GM18499 (cell line): ENCODE data around the gene MYCBP2.

Experiments
- ATAC-seq: cut with Tn5 transposase; IDR thresholded peaks from one replicate; pipeline ENCODE4 v1.9.1; 2021; ENCODE audit warnings: moderate number of reproducible peaks; ENCODE audit not compliant: insufficient read depth, unreplicated experiment

Gene MYCBP2

GRCh38 chr13:77124423-77124822, 202.5 kb downstream of the MYCBP2 start:
- no peak for ATAC-seq

- no peak for ATAC-seq
These were observed 208.8 kb downstream of the MYCBP2 start for GRCh38 chr13:77118134-77118533.

- no peak for ATAC-seq
These were observed 212.6 kb downstream of the MYCBP2 start for GRCh38 chr13:77114271-77114670.

GRCh38 chr13:77113496-77113895, 213.4 kb downstream of the MYCBP2 start:
- ATAC-seq: no peak

- no peak for ATAC-seq
These were observed 221.8 kb downstream of the MYCBP2 start for GRCh38 chr13:77105051-77105450.

- no peak for ATAC-seq
These were observed 227.5 kb downstream of the MYCBP2 start for GRCh38 chr13:77099415-77099814.

GRCh38 chr13:77095288-77095687, 231.6 kb downstream of the MYCBP2 start:
- ATAC-seq: no peak

GRCh38 chr13:77094773-77095172, 232.1 kb downstream of the MYCBP2 start:
- no peak for ATAC-seq

GRCh38 chr13:77093735-77094134, 233.2 kb downstream of the MYCBP2 start:
- no peak for ATAC-seq

GRCh38 chr13:77084755-77085154, 242.1 kb downstream of the MYCBP2 start:
- no peak for ATAC-seq

- no peak for ATAC-seq
These were observed 246.9 kb downstream of the MYCBP2 start for GRCh38 chr13:77079902-77080413.

- ATAC-seq: no peak
These were observed 259.4 kb downstream of the MYCBP2 start for GRCh38 chr13:77067519-77067918.

GRCh38 chr13:77065461-77066147, 261.3 kb downstream of the MYCBP2 start:
- no peak for ATAC-seq

GRCh38 chr13:77062097-77062496, 264.8 kb downstream of the MYCBP2 start:
- no peak for ATAC-seq

GRCh38 chr13:77061362-77061761, 265.5 kb downstream of the MYCBP2 start:
- no peak for ATAC-seq

GRCh38 chr13:77056886-77057285, 270.0 kb downstream of the MYCBP2 start:
- no peak for ATAC-seq

- ATAC-seq: no peak
These were observed 270.5 kb downstream of the MYCBP2 start for GRCh38 chr13:77056382-77056781.

GRCh38 chr13:77055158-77055557, 271.7 kb downstream of the MYCBP2 start:
- ATAC-seq: no peak

GRCh38 chr13:77053192-77053591, 273.7 kb downstream of the MYCBP2 start:
- no peak for ATAC-seq

- no peak for ATAC-seq
These were observed 278.2 kb downstream of the MYCBP2 start for GRCh38 chr13:77048681-77049080.

GRCh38 chr13:77047649-77048343, 279.1 kb downstream of the MYCBP2 start:
- ATAC-seq: no peak
